ENCODE measurements around the gene CCDC60. TPM values are rescaled to one million over a fixed set of nuclear protein-coding genes. Genes with fewer than 3 reads are reported as not detected.

Gene CCDC60
- total and polyA plus RNA-seq, 10 donors: not detected

DNA sequence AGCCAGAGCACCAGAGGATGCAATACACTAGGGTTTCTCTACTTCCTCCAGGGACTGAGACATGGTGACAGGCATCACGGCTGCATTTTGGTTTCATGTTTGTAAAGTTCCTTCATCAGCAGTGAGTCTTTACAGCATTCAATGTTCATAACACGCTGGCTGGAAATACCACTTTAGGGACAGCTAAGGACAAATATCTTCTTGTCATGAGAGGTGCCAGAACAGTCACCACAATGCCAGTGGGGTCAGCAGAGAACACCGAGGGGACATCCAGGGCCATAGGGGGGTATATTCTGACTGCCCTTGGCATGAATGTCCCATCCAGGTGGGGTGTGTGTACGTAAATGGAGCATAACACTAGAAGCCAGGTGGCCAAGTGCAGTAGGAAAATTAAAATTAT lies 72.3 kb downstream of the CCDC60 start:
- H3K36me3 ChIP-seq: no peaks in the 10 kb centered on the region
- intact Hi-C loops (cut with DNase I; ENCODE audit: low total_unique reads): no loop called here
- no peak overlapping the region for H3K4me3 ChIP-seq
- H3K27me3 ChIP-seq (replicated peaks in 1 of 7): peaks cover 0 to 15% (median 0%) of the 10 kb centered on the region in 7 donors
- no peaks in the 10 kb centered on the region for H3K9me3 ChIP-seq
- TF ChIP-seq POLR2A (IDR thresholded peaks at IDR 0.05): no peak
- no peak for TF ChIP-seq POLR2AphosphoS5 (IDR thresholded peaks at IDR 0.05)
- TF ChIP-seq, protein P1, sequence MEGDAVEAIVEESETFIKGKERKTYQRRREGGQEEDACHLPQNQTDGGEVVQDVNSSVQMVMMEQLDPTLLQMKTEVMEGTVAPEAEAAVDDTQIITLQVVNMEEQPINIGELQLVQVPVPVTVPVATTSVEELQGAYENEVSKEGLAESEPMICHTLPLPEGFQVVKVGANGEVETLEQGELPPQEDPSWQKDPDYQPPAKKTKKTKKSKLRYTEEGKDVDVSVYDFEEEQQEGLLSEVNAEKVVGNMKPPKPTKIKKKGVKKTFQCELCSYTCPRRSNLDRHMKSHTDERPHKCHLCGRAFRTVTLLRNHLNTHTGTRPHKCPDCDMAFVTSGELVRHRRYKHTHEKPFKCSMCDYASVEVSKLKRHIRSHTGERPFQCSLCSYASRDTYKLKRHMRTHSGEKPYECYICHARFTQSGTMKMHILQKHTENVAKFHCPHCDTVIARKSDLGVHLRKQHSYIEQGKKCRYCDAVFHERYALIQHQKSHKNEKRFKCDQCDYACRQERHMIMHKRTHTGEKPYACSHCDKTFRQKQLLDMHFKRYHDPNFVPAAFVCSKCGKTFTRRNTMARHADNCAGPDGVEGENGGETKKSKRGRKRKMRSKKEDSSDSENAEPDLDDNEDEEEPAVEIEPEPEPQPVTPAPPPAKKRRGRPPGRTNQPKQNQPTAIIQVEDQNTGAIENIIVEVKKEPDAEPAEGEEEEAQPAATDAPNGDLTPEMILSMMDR (IDR thresholded peaks at IDR 0.05 in 8 of 11, conservative IDR thresholded peaks at IDR 0.05 in 3 of 11): no peak
- WGBS, 5 donors: 70 to 85% (median 73%) methylated on average over 4 of the region's 4 CpGs
- H3K27ac ChIP-seq: no peak overlapping the region
- no peak for DNase-seq
- no peaks in the 10 kb centered on the region for H3K4me1 ChIP-seq

DNA sequence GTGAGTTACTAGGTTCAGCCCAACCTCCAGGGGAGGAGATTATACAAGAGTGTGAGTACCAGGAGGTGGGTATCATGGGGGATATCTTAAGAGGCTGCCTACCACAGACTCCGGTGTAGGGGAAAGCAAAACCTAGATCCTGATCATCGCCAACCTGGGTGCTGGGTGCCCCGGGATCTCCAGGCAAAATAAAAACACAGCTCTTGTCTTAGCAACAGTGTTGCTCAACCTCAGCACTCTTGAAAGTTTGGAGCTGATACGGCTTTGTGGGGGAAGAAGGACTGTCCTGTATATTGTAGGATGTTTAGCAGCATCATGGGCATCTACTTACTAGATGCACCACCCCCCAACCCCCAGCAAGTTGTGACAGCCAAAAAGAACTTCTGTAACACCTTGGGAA lies 74.5 kb downstream of the CCDC60 start:
- H3K9me3 ChIP-seq: no peaks in the 10 kb centered on the region
- intact Hi-C loops (cut with DNase I; ENCODE audit: low total_unique reads): no loop called here
- no peak overlapping the region for H3K4me3 ChIP-seq
- H3K36me3 ChIP-seq: no peaks in the 10 kb centered on the region
- TF ChIP-seq POLR2A (IDR thresholded peaks at IDR 0.05) (no peak), POLR2AphosphoS5 (IDR thresholded peaks at IDR 0.05) (no peak)
- TF ChIP-seq, protein P1 (IDR thresholded peaks at IDR 0.05 in 8 of 11, conservative IDR thresholded peaks at IDR 0.05 in 3 of 11): no peak
- WGBS, 5 donors: 84 to 96% (median 90%) methylated on average over 4 of the region's 4 CpGs
- peaks cover 0 to 29% (median 0%) of the 10 kb centered on the region in 7 donors for H3K27me3 ChIP-seq (replicated peaks in 1 of 7)
- H3K27ac ChIP-seq: no peak overlapping the region
- H3K4me1 ChIP-seq: peaks cover 0 to 15% (median 3%) of the 10 kb centered on the region in 6 donors
- DNase-seq: no peak

DNA sequence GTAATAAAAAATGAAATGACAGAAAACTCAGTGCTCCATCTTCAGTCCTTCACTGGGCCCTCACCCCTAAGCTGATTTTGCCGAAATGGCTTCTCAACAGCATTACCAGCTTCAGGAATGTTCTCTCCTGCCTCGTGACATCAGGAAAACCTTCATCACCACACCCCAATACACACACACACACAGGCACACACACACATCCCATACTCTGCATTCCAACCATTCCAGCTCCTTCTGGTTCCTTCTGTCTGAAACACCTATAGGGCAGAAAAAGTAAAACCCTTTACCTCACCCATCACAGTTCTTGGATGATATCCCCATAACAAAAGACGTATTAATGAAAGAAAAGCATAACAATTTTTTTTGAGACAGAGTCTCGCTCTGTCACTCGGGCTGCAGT lies 75.9 kb downstream of the CCDC60 start:
- no peaks in the 10 kb centered on the region for H3K36me3 ChIP-seq
- no peaks in the 10 kb centered on the region for H3K9me3 ChIP-seq
- DNase-seq: no peak
- peaks cover 0 to 15% (median 3%) of the 10 kb centered on the region in 6 donors for H3K4me1 ChIP-seq
- peaks cover 0 to 37% (median 0%) of the 10 kb centered on the region in 7 donors for H3K27me3 ChIP-seq (replicated peaks in 1 of 7)
- no peak overlapping the region for H3K4me3 ChIP-seq
- TF ChIP-seq POLR2A (IDR thresholded peaks at IDR 0.05): no peak
- intact Hi-C loops (cut with DNase I; ENCODE audit: low total_unique reads): loop anchor here (5.0 kb wide), 2 partner anchors 293 to 433 kb away; no protein-coding TSS in a partner anchor
- 72 to 87% (median 83%) methylated on average over 5 of the region's 5 CpGs for WGBS, 5 donors
- no peak overlapping the region for H3K27ac ChIP-seq

DNA sequence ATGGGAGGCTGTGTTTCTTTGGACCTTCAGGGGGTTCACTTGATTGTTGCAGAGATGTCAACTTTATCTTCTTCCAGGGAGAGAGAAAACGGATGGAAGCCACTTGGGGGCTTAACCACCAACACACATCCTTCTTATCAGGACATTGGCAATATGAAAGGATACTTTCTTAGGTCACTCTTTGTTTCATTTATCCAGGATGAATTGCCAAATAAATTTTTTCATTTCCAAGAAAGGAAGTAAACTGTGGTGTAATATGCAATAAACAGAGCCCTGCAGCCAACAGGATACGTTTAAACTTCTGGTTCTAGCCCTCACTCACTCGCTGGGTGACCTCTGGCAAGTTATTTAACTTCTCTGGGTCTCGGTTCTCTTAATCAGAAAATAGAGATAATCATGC lies 77.8 kb downstream of the CCDC60 start:
- intact Hi-C loops (cut with DNase I; ENCODE audit: low total_unique reads): loop anchor here (5.0 kb wide), 2 partner anchors 295 to 435 kb away; no protein-coding TSS in a partner anchor
- WGBS, 5 donors: 33 to 59% (median 39%) methylated on average over 4 of the region's 4 CpGs
- TF ChIP-seq POLR2A (IDR thresholded peaks at IDR 0.05): no peak
- TF ChIP-seq, protein P1 (IDR thresholded peaks at IDR 0.05 in 8 of 11, conservative IDR thresholded peaks at IDR 0.05 in 3 of 11): peak in 1 of 11 experiments; percentile 13
- no peak for TF ChIP-seq POLR2AphosphoS5 (IDR thresholded peaks at IDR 0.05)
- peak overlapping the region in 2 of 8 donors; percentile 26 to 49 for H3K4me3 ChIP-seq
- no peak for DNase-seq
- peaks cover 0 to 15% (median 3%) of the 10 kb centered on the region in 6 donors for H3K4me1 ChIP-seq
- H3K27ac ChIP-seq: no peak overlapping the region
- H3K9me3 ChIP-seq: no peaks in the 10 kb centered on the region
- H3K27me3 ChIP-seq (replicated peaks in 1 of 7): peaks cover 0 to 40% (median 0%) of the 10 kb centered on the region in 7 donors
- no peaks in the 10 kb centered on the region for H3K36me3 ChIP-seq
